Stimulated activated CD8-positive, alpha-beta memory T cell treated with anti-CD3 and anti-CD28 coated beads, Interleukin-4, amount 100 ng/mL, for 1 hour (primary cell): ENCODE data around the gene TRMT44.

Source experiments
- DNase-seq, 2 donors: peaks; one replicate each; pipeline ENCODE4 v3.0.0-alpha.2; 2020; ENCODE audit warnings: low read depth in 2 of 2, low spot score in 1 of 2

TRMT44 gene

GRCh38 chr4:8440492-8441311 lies at the start of gene TRMT44, which contains the start of gene ACOX3:
TSS of gene TRMT44 (plus strand) at chr4:8440777. CDS start at chr4:8440823, 46 bp downstream.
TSS of gene ACOX3 (minus strand) at chr4:8440723. CDS start at chr4:8416521, 24,202 bp downstream.
- peak; percentile 88 to 96 for DNase-seq

GRCh38 chr4:8391071-8391470 lies 49.5 kb upstream of the TRMT44 start:
- DNase-seq = no peak

- no peak for DNase-seq
Observed at GRCh38 chr4:8391972-8392371, 48.6 kb upstream of the TRMT44 start.

GRCh38 chr4:8392591-8393190 lies 47.9 kb upstream of the TRMT44 start:
- no peak for DNase-seq

- no peak for DNase-seq
Observed at GRCh38 chr4:8393593-8394038, 47.0 kb upstream of the TRMT44 start.

- no peak for DNase-seq
Observed at GRCh38 chr4:8394061-8394519, 46.5 kb upstream of the TRMT44 start.

- no peak for DNase-seq
Observed at GRCh38 chr4:8394806-8395205, 45.8 kb upstream of the TRMT44 start.

- DNase-seq = no peak
Observed at GRCh38 chr4:8395504-8396296, 44.9 kb upstream of the TRMT44 start.

GRCh38 chr4:8396762-8397406 lies 43.7 kb upstream of the TRMT44 start:
- no peak for DNase-seq

- DNase-seq = no peak
Observed at GRCh38 chr4:8398347-8398746, 42.2 kb upstream of the TRMT44 start.

- DNase-seq = no peak
Observed at GRCh38 chr4:8399298-8399697, 41.3 kb upstream of the TRMT44 start.

GRCh38 chr4:8400632-8401325 lies 39.8 kb upstream of the TRMT44 start:
- no peak for DNase-seq

GRCh38 chr4:8401665-8402064 lies 38.9 kb upstream of the TRMT44 start:
- no peak for DNase-seq

GRCh38 chr4:8402181-8402597 lies 38.4 kb upstream of the TRMT44 start:
- no peak for DNase-seq

GRCh38 chr4:8402640-8403039 lies 37.9 kb upstream of the TRMT44 start:
- no peak for DNase-seq

- peak; percentile 11 to 13 for DNase-seq
Observed at GRCh38 chr4:8403173-8403753, 37.3 kb upstream of the TRMT44 start.

- DNase-seq = no peak
Observed at GRCh38 chr4:8403976-8404375, 36.6 kb upstream of the TRMT44 start.

GRCh38 chr4:8404791-8405515 lies 35.6 kb upstream of the TRMT44 start:
- DNase-seq = no peak

- DNase-seq = no peak
Observed at GRCh38 chr4:8405516-8405875, 35.1 kb upstream of the TRMT44 start.
